HG02588 (cell line): ENCODE data around the gene MEF2B.
"Not testable (repeated sequence)": the region's sequence is repeated elsewhere in the genome, so short reads cannot be mapped to it uniquely, and the experiment has no call there.

ENCODE experiments used
- ATAC-seq: cut with Tn5 transposase; IDR thresholded peaks from one replicate; pipeline ENCODE4 v1.9.1; 2021; ENCODE audit warnings: mild to moderate bottlenecking, moderate library complexity; ENCODE audit not compliant: unreplicated experiment

Gene MEF2B

DNA sequence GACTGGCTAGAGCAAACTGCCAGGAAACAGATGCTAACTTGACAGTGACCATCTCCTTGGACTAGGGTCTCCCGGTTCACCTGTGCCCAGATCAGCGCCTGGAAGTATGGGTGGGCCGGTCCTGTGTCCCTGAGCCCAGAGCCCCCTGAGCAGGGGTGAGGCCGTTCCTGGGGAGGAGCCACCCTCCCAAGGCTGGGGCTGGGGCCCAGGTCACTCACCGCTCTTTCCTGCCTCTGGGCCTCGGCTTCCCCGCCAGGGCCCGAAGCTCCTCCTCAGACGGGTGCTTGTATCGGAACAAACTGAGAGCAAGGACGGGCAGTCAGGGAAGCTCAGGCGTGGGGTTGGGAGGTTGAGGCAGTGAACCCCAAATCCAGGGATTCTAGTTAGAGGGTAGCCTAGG lies 37.2 kb downstream of the MEF2B start:
- ATAC-seq, result no peak

DNA sequence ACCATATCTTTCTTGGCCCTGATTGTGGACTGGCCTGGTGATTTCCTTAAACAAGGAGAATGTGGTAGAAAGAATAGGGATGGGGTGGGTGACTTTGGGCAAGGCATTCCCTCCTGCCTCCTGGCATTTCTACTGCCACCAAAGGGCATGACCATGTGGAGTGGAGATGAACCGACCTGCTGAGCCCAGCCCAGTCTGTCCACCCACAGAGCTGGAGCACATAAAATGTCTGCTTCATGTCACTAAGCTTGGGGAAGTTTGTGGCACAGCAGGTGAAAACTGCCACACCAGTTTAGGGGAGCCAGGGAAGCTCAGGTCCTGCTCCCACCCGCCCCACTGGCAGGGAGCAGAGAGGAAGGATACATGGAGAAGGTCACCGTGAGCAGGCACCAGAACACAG lies 38.1 kb downstream of the MEF2B start:
- ATAC-seq, result no peak

DNA sequence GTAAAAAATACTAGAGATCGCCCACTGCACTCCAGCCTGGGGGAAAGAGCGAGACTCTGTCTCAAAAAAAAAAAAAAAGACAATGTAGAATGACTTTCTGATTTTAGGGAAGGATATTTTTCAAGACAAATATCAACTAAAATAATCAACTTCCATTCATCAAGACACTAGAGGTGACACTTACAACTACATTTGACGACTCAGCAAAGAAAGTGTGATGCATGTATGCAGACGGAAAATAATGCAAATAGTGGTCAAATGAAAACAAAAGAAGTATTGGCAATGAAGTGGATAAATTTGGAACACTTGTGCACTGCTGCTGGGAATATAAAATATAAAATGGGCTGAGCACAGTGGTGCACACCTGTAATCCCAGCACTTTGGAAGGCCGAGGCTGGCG lies 44.0 kb downstream of the MEF2B start:
- no peak for ATAC-seq

DNA sequence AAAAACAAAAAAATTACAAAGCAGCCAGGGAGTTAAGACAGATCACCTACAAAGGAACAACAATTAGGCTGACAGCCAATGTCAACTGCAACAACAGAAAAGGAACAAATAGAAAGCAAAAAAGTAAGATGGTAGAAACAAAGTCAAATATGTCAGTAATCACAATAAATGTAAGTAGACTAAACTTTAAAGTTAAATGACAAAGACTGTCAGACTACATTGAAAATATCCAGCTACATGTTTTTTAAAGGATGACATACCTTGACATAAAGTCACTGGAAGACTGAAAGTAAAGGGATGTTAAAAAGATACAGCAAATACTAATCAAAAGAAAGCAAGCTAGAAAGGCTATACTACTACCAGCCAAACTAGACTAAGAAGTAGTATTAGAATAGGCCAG lies 46.7 kb downstream of the MEF2B start:
- ATAC-seq, result no peak

DNA sequence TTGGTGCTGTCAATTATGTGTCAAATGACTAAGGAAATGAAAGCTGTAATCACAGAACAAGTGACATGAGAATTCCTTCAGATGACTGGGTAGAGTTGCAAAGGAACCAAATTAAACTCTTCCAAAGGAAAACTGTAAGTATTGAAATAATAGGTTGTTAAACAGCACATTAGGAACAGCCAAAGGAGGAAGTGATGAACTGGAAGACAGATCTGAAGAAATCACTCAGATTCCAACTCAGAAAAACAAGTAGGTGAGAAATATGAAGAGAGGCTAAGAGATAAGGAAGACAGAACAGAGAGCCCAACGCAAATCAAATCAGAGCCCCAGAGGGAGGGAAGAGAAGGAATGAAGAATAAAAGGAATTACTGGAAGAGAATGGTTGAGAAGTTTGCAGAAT lies 47.2 kb downstream of the MEF2B start:
- no peak for ATAC-seq

DNA sequence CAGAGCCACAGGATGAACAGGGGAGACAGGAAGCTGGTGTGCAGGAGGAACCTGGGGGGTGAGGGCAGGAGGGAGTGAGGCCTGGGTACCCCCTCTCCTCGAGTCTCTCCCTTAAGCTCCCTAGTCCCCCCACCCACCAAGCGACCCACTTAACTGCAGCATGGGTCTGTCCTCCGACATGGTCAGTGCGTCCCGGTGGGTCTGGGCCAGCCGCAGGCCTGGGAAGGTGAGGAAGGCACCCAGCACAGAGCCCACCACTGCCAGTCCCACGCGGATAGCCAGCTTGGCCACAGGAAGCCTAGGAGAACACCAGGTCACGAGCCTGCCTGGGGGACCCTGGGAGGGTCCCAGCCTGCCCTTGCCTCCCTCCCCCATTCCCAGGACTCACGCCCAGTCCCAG lies 48.7 kb downstream of the MEF2B start:
- no peak for ATAC-seq

DNA sequence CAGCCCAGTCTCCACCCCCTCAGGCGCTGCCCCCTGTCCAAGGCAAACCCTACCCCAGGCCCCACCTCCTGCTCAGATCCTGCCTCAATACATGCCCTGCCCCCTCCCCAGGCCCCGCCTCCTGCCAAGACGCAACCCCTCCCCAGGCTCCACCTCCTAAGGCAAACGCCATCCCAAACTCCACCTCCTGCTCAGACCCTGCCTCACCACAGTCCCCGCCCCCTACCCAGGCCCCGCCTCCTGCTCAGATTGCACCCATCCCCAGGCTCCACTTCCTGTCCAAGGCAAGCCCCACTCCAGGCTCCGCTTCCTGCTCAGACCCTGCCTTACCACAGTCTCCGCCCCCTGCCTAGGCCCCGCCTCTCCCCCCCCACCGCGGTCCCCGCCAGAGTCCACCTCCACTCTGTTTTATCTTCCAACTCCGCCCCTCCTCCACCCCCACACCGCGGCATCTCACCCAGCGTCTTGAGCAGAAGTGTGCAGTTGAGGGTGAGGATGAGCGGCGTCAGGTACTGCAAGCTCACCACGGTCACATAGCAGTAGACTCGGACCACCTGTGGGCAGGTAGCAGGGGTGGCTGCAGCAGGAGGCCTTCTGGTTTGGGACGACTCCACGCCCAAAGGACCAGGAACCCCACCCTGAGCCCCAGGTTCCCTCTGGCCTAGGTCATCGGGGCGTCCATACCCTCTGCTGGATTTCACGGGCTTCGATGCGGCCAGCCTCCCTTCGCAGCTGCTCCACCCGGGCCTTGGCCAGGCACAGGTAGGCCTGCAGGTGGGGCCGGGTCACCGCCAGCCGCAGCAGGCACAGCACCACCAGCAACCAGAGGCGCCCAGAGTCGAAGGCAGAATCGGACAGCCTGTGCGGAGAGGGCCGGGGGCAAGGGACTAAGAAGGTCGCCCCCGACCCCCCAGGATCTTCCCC lies 49.5 kb downstream of the MEF2B start:
- ATAC-seq, result no peak

DNA sequence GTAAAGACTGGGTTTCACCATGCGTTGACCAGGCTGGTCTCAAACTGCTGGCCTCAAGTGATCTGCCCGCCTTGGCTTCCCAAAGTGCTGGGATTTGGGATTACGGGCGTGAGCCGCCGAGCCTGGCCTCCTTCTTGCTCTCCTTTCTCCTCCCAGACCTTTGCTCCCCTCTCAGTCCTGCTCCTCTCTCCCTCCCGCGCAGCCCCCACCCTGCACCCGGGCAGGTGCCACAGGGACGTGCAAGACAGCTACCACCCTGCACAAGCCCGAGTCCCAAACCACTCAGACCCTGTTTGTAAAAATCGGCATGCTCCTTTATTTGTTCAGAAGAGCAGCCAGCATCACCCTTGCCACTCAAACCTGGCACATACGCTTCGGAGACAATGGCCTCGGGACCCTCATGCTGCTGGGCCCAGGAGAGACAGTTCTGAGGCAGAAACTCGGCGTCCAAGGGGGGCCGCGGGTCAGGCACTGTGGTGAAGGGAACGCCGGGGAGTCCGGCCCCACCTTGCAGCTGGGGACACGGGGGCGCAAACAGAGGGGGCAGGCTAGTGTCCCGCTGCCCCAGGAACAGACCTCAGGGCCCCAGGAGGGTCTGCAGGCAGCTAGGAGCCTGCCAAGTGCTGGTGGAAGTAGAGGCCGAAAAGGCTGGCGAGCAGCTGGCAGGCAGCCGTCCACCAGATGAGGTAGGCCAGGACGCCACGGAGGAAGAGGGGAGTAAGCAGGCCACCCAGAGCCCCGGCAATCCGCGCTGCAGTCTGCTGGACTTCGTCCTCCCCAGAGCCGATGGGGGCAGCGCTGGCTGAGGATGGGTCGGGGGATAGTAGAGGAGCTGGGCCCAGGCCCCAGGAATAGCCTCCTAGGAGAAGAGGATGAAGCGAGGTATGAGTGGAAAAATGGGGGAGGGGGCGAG lies 50.5 kb downstream of the MEF2B start:
- ATAC-seq, result no peak

DNA sequence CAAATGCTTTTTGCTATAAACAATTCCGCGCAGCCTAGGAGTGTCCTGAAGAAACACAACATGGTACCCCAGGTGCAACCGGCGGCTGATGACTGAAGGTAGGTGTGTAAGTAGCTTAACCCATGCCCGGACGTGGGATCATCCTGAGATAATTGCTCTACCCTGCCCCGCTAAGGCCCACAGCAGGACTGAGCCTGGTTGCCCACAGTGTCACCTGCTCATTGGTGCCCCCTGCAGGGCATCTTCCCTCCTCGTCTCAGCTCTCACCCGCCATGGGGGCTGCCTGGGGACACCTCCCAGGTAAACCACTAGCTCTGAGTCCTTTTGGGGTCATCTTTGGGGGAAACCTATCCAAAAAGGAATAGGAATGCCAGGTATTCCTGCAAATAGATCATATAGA lies 54.1 kb downstream of the MEF2B start:
- ATAC-seq, result no peak

DNA sequence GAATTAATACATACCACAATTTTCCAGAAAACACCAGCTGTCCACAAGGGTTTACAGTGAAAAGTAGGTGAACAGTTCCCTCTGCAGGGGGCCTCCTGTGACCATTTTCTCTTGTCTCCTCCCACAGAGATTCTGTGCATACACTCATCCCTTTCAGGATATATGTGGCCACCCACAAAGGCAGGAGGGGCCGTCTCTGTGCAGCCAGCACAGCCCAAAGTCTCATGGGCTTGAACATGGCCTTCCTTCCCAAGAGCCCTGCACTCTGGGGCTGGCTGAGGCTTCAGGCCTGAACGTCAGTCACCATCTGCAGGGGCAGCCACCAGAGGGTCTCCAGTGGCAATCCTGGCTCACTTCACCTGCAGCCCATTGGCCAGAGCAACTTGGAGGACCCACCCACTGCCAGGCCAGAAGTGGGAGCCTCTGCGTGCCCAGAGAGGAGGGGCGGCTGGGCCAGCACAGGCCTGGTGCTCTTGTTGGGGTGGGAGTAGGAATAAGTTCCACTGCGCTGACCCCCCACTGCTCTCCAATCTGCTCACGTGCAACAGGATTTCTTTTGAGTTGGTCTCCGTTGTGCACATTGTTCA lies 56.9 kb downstream of the MEF2B start:
- ATAC-seq, result no peak

DNA sequence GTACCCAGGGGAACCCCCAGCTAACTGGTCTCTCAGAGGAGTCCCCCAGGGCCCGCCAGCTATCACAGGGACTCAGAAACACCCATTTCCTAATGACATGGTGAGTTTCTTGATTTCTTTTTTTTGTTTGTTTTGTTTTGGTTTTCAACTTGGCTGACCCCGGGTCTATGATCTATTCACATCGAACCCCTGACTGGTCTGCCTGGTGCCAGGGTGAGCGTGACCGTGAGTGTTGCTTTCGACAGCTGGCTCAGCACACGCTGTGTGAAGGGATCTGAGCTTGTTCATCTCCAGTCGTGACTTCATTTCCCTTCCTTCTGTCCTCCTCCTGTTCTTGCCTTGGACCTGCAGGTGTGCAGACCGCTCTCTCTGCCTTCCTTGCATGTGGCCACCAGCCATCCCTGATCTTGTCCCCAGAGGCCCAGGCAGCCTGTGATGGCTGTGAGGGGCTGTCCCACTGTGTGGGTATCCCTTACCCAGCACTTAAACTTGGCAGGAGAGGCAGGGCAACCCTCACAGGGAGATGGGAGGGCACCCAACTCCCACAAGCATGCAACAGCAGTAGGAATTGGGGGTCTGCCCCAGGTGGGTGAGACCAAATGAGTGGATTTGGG lies 58.0 kb downstream of the MEF2B start:
- ATAC-seq, result no peak

DNA sequence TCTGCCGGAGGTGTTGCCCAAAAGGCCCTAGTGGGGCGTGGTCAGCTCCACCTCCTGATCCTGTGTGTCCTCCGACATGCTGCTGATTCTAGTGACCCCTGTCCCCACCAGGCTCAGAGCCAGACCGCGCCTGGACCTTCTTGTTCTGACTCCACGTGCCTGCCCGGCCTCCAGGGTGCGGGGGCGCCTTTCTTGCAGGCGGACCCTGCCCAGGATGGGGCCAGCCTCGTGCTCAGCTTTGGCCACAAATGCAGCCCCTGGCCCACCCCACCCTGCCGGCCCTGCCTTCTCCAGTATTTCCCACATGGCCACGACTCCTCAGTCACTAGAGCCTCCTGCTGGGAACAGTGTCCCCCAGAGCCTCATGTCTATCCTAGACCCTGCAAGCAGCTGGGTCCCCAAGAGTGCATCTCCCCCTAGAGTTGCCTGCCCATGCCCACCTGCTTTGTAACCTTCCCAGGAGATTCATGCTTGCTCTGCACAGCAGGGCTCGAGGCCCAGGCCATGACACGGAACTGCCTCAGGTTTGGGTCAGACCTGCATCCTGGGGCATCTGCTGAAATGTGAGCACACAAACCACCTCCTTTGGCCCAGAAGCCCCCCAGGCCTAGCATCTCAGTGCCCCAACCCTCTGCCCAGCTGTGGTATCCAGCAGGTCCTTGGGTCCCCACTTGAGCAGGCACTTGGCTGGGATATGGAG lies 58.8 kb downstream of the MEF2B start:
- no peak for ATAC-seq

DNA sequence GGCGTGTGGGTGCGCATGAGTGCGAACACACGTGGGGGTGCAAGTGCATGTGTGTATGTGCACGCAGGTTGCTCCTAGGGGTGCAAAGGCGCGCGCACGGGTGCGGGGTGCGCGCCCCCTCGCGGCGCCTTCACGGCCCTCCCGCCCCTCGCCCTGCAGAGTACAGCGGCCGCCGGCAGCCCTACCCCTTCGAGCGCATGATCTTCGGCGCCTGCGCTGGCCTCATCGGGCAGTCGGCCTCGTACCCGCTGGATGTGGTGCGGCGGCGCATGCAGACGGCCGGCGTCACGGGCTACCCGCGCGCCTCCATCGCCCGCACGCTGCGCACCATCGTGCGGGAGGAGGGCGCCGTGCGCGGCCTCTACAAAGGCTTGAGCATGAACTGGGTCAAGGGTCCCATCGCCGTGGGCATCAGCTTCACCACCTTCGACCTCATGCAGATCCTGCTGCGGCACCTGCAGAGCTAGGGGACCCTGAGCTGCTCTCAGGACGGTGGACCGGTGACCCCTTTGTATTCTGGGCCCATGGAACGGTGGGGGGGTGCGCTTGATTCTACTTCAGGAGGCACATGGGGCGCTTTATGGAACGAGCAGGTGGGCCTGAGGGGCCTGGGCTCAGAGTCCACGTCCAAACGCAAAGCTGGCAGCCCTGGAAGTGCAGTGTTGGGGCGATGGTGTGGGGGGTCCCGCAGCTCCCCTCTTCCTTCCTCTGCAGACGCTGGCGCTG lies 59.5 kb downstream of the MEF2B start:
- no peak for ATAC-seq

DNA sequence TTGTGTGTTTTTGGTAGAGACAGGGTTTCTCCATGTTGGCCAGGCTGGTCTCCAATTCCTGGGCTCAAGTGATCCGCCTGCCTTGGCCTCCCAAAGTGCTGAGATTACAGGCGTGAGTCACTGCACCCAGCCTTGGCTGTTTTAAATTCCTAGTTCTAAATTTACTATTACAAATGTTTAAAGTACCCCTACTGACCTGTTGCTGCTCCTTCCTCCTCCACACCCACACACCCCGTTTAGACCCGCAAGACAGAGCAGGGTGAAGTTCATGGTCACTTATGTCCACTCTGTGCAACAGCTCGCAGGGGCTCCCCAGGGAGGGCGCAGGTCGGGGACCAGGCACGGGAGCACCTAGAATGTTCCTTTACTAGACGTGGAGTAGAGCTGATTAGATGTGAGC lies 60.5 kb downstream of the MEF2B start:
- ATAC-seq, result no peak

DNA sequence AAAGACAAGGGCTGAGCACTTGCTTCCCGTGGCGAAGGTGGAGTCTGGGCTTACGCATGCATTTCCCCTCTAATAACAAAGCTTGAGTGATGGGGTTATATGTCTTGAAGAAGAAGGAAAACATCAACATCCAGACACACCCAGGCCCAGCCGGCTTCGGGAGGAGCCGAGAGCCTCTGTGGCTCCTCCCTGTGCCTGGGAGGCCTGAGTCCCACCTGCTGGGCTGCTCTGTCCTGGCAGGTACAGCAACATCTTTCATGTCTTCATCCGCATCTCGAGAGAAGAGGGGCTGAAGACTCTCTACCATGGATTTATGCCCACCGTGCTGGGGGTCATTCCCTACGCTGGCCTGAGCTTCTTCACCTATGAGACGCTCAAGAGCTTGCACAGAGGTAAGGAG lies 62.4 kb downstream of the MEF2B start:
- ATAC-seq, result no peak

DNA sequence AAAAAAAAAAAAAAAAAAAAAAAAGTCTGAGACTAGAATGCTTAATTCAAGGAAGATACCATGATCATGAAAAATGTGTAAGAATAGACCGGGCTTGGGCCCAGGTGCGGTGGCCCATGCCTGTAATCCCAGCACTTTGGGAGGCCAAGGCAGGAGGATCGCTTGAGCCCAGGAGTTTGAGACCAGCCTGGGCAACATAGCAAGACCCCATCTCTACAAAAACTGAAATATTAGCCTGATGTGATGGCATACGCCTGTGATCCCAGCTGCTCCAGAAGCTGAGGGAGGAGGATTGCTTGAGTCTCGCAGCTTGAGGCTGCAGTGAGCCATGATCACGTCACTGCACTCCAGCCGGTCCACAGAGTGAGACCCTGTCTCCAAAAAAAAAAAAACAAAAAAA lies 63.1 kb downstream of the MEF2B start:
- ATAC-seq, result not testable (repeated sequence)

DNA sequence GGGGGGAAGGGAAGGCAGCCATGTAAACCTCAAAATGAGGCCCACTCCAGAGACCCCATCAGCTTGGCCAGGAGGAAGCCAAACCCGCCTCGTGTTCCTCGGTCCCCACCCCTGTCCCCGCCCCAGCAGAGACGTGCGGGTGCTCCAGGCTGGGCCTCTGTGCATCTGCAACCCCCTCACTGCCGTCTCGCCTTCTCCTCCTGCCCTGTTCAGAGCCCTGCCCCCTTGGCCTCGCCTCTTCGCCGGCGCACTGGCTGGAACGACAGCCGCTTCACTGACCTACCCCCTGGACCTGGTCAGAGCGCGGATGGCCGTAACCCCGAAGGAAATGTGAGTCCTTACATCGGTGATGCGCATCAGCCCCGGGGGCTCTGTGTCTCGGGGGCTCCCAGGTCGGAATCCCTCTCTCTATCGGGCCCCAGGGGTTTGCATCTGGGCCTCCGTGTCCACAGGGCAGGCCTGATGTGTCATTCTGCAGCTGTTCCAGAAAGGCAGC lies 64.0 kb downstream of the MEF2B start:
- ATAC-seq, result no peak

DNA sequence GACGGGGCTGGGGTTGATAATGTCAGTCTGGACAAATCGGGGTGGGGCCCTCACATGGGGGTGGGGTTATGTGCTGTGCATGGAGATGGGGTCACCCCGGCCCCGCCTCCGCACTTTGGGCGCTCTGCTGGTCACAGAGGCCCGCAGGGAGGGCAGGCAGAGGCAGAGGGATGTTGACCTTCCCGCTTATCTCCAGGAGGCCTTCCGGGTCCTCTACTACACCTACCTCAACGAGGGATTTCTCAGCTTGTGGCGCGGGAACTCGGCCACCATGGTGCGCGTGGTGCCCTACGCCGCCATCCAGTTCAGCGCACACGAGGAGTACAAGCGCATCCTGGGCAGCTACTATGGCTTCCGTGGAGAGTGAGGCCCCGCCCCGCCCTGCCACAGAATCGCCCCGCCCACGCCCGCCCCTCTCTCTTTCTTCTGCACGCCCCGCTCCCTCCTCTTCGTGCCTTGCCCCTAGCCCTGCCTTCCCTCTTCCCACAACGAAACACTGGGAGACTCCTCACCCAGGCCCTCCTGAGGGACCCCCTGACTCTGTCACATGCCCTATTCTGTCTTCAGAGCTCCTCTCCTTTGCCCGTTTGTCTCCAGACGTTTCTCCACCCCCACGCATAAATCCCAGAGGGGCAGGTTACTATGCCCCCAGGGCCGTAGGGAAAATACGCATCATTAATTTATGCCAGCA lies 64.6 kb downstream of the MEF2B start:
- ATAC-seq, result no peak

DNA sequence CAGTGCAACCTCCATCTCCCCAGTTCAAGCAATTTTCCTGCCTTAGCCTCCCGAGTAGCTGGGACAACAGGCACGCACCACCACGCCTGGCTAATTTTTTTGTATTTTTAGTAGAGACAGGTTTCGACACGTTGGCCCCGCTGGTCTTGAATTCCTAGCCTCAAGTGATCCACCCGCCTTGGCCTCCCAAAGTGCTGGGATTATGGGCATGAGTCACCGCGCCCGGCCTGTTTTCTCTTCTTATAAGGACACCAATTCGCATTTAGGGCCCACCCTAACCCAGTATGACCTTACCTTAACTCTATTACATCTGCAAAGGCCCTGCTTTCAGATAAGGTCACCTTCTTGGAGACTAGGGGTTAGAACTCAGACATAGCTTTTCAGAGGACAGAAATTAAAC lies 66.9 kb downstream of the MEF2B start:
- no peak for ATAC-seq
